Prostate gland (tissue), 2 donors: ENCODE measurements around the gene COL15A1. TPM values are rescaled to one million over a fixed set of nuclear protein-coding genes. Genes with fewer than 3 reads are reported as not detected.

Source experiments
- DNase-seq: peaks from one replicate; pipeline ENCODE4 v3.0.0-alpha.2; 2019; ENCODE audit warnings: low spot score
- H3K27ac ChIP-seq, 2 donors: fragments of 200-600 bp; sonication (generic); 2 replicates each; pipeline ENCODE4 v1.5.1; 2017 to 2019
- H3K27me3 ChIP-seq: fragments of 200-600 bp; sonication (generic); replicated peaks from 2 replicates; pipeline ENCODE4 v1.5.1; 2019; ENCODE audit not compliant: insufficient read depth
- H3K36me3 ChIP-seq, 2 donors: fragments of 200-600 bp; sonication (generic); 1 replicate in 1 of 2; 2 replicates in 1 of 2; pipeline versions ENCODE4 v1.5.1 to v1.8.1; 2017 to 2019
- H3K4me1 ChIP-seq: fragments of 200-600 bp; sonication (generic); replicated peaks from 2 replicates; pipeline ENCODE4 v1.5.1; 2019
- H3K4me3 ChIP-seq, 2 donors: fragments of 200-600 bp; sonication (generic); 2 replicates each; pipeline ENCODE4 v1.5.1; 2017 to 2019
- H3K9me3 ChIP-seq: fragments of 200-600 bp; sonication (generic); 2 replicates; pipeline ENCODE4 v1.5.1; 2017
- POLR2A ChIP-seq: fragments of 450-650 bp; IDR thresholded peaks from one replicate; pipeline ENCODE4 v1.6.1; 2016; ENCODE audit warnings: antibody characterized with exemption, mild to moderate bottlenecking
- POLR2AphosphoS5 ChIP-seq: sonication (generic); formaldehyde crosslinking; IDR thresholded peaks from one replicate; pipeline ENCODE4 v1.6.1; 2017; ENCODE audit warnings: antibody characterized with exemption
- WGBS: methylation state at CpG from one replicate; pipeline ENCODE4 v1.1.5; 2018; 5-methylcytosine and 5-hydroxymethylcytosine counted together
- intact Hi-C: fragments of 100-400 bp; cut with DNase I; formaldehyde crosslinking; loops from one replicate; pipeline ENCODE4 v1.14.2; 2022
- total RNA-seq, 2 donors: library from RNA; depleted of rRNA; stranded (reverse); fragments of >200 nt; gene quantifications; one replicate each; pipeline ENCODE4 v1.1.0, GENCODE V29; 2016
- TF ChIP-seq, protein P1 (sequence below), 4 experiments: fragments of 200-600 bp in 2 of 4; fragments of 450-650 bp in 2 of 4; sonication (generic) in 2 of 4; IDR thresholded peaks; 1 replicate in 3 of 4; 2 replicates in 1 of 4; pipeline ENCODE4 v1.5.1; 2016 to 2019; ENCODE audit warnings: antibody characterized with exemption in 4 of 4, mild to moderate bottlenecking in 2 of 4, moderate library complexity in 2 of 4

Gene COL15A1
- total RNA-seq, 2 donors from 2014 or later, result 10.3 to 79.9 TPM

DNA sequence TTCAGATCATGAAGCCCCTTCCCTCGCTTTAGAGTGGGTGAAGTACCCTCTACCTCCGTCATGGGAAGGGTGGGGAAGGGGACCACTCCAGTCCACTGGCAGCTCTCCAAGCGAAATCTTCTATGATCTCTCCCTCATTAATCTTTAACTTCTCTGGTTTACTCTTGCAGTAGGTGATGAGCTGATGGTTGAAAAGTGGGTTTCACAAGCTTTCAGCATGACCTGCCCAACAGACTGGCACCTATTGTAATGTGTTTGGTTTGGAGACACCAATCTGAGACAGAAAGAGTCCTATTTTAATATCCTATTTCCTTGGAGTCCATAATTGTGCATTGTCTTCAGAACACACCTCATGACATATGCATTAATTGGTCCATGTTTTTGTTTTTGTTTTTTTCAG lies 90.4 kb downstream of the COL15A1 start:
- Histone ChIP-seq H3K9me3 (no peaks in the 10 kb centered on the region), H3K36me3 (no peaks in the 10 kb centered on the region), H3K27me3 (no peaks in the 10 kb centered on the region), H3K27ac (no peak overlapping the region), H3K4me3 (no peak overlapping the region), H3K4me1 (no peaks in the 10 kb centered on the region)
- 90% methylated on average over 3 of the region's 3 CpGs for WGBS
- DNase-seq, result no peak
- TF ChIP-seq, protein P1, sequence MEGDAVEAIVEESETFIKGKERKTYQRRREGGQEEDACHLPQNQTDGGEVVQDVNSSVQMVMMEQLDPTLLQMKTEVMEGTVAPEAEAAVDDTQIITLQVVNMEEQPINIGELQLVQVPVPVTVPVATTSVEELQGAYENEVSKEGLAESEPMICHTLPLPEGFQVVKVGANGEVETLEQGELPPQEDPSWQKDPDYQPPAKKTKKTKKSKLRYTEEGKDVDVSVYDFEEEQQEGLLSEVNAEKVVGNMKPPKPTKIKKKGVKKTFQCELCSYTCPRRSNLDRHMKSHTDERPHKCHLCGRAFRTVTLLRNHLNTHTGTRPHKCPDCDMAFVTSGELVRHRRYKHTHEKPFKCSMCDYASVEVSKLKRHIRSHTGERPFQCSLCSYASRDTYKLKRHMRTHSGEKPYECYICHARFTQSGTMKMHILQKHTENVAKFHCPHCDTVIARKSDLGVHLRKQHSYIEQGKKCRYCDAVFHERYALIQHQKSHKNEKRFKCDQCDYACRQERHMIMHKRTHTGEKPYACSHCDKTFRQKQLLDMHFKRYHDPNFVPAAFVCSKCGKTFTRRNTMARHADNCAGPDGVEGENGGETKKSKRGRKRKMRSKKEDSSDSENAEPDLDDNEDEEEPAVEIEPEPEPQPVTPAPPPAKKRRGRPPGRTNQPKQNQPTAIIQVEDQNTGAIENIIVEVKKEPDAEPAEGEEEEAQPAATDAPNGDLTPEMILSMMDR (IDR thresholded peaks at IDR 0.05), result no peak
- TF ChIP-seq POLR2A (no peak), POLR2AphosphoS5 (no peak)
- intact Hi-C loops, result no loop called here

DNA sequence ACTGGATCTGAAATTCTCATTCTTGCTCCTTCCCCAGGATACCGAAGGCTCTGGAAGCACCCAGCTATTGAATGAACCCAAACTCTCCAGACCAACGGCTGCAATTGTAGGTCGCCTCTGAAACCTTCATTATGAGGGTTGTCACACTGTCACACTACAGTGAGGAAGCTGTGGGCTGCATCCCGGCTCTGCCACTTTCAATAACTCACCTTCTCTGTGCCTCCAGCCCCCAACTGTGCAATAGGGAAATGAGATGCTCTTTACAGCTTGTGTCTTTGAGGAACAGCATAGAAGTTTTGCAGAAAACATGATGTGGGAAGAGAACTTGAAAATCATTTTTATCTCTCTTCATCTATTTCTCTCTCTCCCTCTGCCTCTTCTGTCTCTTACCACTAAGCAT lies 91.6 kb downstream of the COL15A1 start:
- Histone ChIP-seq H3K4me1 (no peaks in the 10 kb centered on the region), H3K4me3 (no peak overlapping the region), H3K27ac (no peak overlapping the region), H3K36me3 (no peaks in the 10 kb centered on the region), H3K9me3 (no peaks in the 10 kb centered on the region), H3K27me3 (no peaks in the 10 kb centered on the region)
- 84% methylated on average over 4 of the region's 4 CpGs for WGBS
- intact Hi-C loops, result no loop called here
- no peak for DNase-seq
- no peak for TF ChIP-seq POLR2AphosphoS5
- TF ChIP-seq, protein P1 (IDR thresholded peaks at IDR 0.05), result no peak
- TF ChIP-seq POLR2A, result no peak

DNA sequence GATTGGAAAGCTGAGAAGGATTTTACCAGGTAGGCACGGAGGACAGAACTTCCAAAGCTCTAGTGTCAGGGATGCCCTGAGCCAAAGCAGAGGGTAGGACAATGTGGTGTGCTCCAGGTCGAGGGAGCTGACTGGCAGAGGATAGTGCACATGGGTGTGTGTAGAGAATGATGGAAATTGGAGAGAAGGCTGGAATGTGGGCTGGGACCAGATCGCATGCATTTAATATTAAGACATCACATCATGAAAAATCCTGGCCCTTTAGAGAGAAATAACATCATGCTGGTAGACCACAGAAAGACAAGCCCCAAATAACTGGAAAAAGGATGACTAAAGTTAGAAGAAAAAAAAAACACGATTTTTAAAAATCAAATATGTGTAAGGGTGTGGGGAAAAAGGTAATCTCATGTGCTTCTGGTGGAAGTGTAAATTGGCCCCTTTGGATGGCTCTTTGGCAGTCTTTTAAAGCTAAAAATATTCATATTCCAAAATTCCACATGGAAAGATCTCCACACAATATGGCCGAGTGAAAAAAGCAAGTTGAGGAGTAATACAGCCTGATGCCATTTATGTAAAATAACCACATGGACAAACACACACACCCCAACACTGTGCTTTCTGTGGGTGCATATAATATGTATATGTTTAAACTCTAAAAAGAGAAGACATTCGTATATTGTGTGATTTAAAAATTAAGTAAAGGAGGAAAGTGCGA lies 94.2 kb downstream of the COL15A1 start:
- Histone ChIP-seq H3K4me3 (no peak overlapping the region), H3K9me3 (no peaks in the 10 kb centered on the region), H3K36me3 (no peaks in the 10 kb centered on the region), H3K4me1 (no peaks in the 10 kb centered on the region), H3K27ac (no peak overlapping the region), H3K27me3 (no peaks in the 10 kb centered on the region)
- 71% methylated on average over 7 of the region's 7 CpGs for WGBS
- no peak for DNase-seq
- intact Hi-C loops, result no loop called here
- TF ChIP-seq POLR2A (no peak), POLR2AphosphoS5 (no peak)
- TF ChIP-seq, protein P1 (IDR thresholded peaks at IDR 0.05), result no peak

DNA sequence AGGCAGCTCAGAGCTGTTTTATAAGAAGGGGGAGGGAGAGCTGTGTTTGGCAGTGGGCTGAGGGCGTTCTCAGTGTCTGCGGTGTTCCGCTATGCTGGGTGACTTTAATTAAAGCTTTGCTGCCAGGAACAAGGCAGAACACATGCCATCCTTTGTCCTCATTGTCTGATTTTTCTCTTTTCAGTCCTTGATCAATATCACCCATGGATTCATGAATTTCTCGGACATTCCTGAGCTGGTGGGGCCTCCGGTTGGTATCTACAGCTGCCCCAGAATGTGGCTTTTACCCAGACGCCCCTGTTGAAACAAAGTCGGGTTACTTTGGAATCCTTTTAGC lies 94.7 kb downstream of the COL15A1 start:
- no peak for DNase-seq
- TF ChIP-seq, protein P1 (IDR thresholded peaks at IDR 0.05), result no peak
- TF ChIP-seq POLR2AphosphoS5, result no peak
- no peak for TF ChIP-seq POLR2A
- 46% methylated on average over 7 of the region's 7 CpGs for WGBS
- no peaks in the 10 kb centered on the region for H3K36me3 ChIP-seq
- H3K4me1 ChIP-seq, result no peaks in the 10 kb centered on the region
- intact Hi-C loops, result no loop called here
- no peaks in the 10 kb centered on the region for H3K27me3 ChIP-seq
- no peak overlapping the region for H3K4me3 ChIP-seq
- H3K27ac ChIP-seq, result no peak overlapping the region
- H3K9me3 ChIP-seq, result no peaks in the 10 kb centered on the region

DNA sequence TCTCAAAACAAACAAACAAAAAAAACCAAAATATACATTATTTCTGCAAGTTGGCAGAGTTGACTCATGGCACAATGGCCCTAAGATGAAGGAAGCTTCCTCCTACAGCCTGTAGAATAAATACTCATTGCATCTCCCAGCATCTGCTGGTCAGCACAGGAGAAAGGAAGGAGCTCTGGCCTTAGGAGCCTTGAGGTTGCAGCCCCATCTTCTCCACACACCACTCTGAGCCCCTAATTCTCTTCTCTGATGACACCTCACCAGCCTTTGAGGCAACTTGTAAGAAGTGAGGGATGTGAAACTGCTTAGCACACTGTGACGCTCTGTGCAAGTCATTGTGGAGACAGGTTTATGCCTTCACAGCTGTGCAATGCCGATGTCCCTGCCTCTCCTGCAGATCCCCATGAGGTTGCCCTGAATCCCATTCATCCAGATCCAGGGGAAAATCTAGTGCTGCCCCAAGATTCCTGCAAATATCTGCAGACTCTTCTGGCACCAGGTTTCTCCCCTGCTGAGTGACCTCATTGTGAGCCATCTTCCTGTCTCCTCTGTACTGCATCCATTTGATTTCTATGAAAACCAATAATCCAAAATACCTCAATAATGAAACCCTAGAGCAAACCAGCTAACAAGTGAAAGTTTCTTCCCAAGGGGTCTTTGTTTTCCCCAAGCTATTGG lies 95.9 kb downstream of the COL15A1 start:
- no peak for TF ChIP-seq POLR2A
- no peak for TF ChIP-seq POLR2AphosphoS5
- TF ChIP-seq, protein P1 (IDR thresholded peaks at IDR 0.05), result no peak
- Histone ChIP-seq H3K36me3 (no peaks in the 10 kb centered on the region), H3K27ac (no peak overlapping the region), H3K4me1 (no peaks in the 10 kb centered on the region), H3K4me3 (no peak overlapping the region), H3K9me3 (no peaks in the 10 kb centered on the region), H3K27me3 (no peaks in the 10 kb centered on the region)
- intact Hi-C loops, result no loop called here
- no peak for DNase-seq
- 61% methylated on average over 2 of the region's 2 CpGs for WGBS
